K562 (cell line): ENCODE results near the gene DMAC2L. TPM values are rescaled to one million over a fixed set of nuclear protein-coding genes. Genes with fewer than 3 reads are reported as not detected.
"Not testable (repeated sequence)": the region's sequence is repeated elsewhere in the genome, so short reads cannot be mapped to it uniquely, and the experiment has no call there.

Experiments
- ATAC-seq: fragments of 200-7000 bp; cut with Tn5 transposase; 3 replicates; pipeline ENCODE4 v1.9.1; 2020; ENCODE audit warnings: moderate library complexity
- BruUV-seq: library from RNA; stranded (reverse); fragments of 400-500 nt; replicated peaks from 2 replicates; lab custom pipeline; 2021; lab: Mats Ljungman, UMichigan
- CTCF ChIA-PET: fragments of 300-600 bp; formaldehyde crosslinking; extraction: SDS; loops from one replicate; lab custom pipeline; 2021; ENCODE audit warnings: low intra/inter-chr PET ratio; lab: Yijun Ruan, JAX
- POLR2A ChIA-PET: fragments of 300-600, 350-650 bp; sonication (Branson Sonifier 250); formaldehyde crosslinking; extraction: SDS; loops from one replicate; lab custom pipeline; 2021; ENCODE audit warnings: antibody characterized with exemption, inconsistent platforms; lab: Yijun Ruan, JAX
- DNase-seq, 4 experiments: peaks; one replicate each; pipeline versions ENCODE4 v3.0.0 to v3.0.0-alpha.2; 2011 to 2018; ENCODE audit warnings: low spot score in 3 of 4, mixed read lengths in 3 of 4; ENCODE audit errors: extremely low read depth in 1 of 4
- FAIRE-seq: peaks from 2 replicates; lab custom pipeline; 2011; peaks lifted over from hg19 to GRCh38; lab: Jason Lieb, UNC
- H2AFZ ChIP-seq: 2 replicates; pipeline ENCODE4 v1.6.0; 2011; ENCODE audit warnings: low read depth, low read length, control low read depth, inconsistent platforms
- H3K27ac ChIP-seq: fragments of 200-600 bp; 3 replicates; pipeline ENCODE4 v1.8.0; 2011; ENCODE audit warnings: low read depth, mild to moderate bottlenecking, control low read depth, inconsistent platforms, low read length, moderate library complexity, mixed read lengths; ENCODE audit errors: extremely low read depth
- H3K27me3 ChIP-seq, 2 experiments: fragments of 300-600 bp in 1 of 2; 2 replicates in 1 of 2; 3 replicates in 1 of 2; pipeline versions ENCODE4 v1.6.0 to v1.8.0; 2011; ENCODE audit warnings: inconsistent platforms in 2 of 2, low read length in 2 of 2, mild to moderate bottlenecking in 1 of 2, mixed read lengths in 1 of 2, moderate library complexity in 1 of 2; ENCODE audit not compliant: control insufficient read depth in 2 of 2, insufficient read depth in 2 of 2
- H3K36me3 ChIP-seq: fragments of 300-600 bp; 3 replicates; pipeline ENCODE4 v1.8.0; 2011; ENCODE audit warnings: mild to moderate bottlenecking, low read length, inconsistent platforms; ENCODE audit not compliant: control insufficient read depth, insufficient read depth
- H3K4me1 ChIP-seq, 2 experiments: fragments of 200-600 bp in 1 of 2; replicated peaks in 1 of 2; 2 replicates in 1 of 2; 3 replicates in 1 of 2; pipeline versions ENCODE4 v1.5.1 to v1.8.0; 2011; ENCODE audit warnings: inconsistent platforms in 2 of 2, low read length in 2 of 2, mild to moderate bottlenecking in 1 of 2, mixed read lengths in 1 of 2, moderate library complexity in 1 of 2; ENCODE audit not compliant: control insufficient read depth in 2 of 2, insufficient read depth in 2 of 2
- H3K4me2 ChIP-seq: 2 replicates; pipeline ENCODE4 v1.6.1; 2011; ENCODE audit warnings: low read length, control low read depth, inconsistent platforms, mixed read lengths; ENCODE audit not compliant: insufficient read depth
- H3K4me3 ChIP-seq: fragments of 200-600 bp; sonication (generic), shearing (Covaris generic); 2 replicates; pipeline ENCODE4 v1.5.1; 2016; ENCODE audit warnings: control low read depth, inconsistent platforms
- H3K79me2 ChIP-seq: fragments of 200-600 bp; 3 replicates; pipeline ENCODE4 v1.8.0; 2011; ENCODE audit warnings: low read length, inconsistent platforms; ENCODE audit not compliant: control insufficient read depth, insufficient read depth
- H3K9ac ChIP-seq, 2 experiments: 2 replicates each; pipeline versions ENCODE4 v1.6.0 to v1.6.1; 2011; ENCODE audit warnings: low read depth in 2 of 2, low read length in 2 of 2, control low read depth in 1 of 2, inconsistent platforms in 1 of 2, mild to moderate bottlenecking in 1 of 2, mixed read lengths in 1 of 2; ENCODE audit not compliant: insufficient read depth in 1 of 2
- H3K9me1 ChIP-seq: one replicate; pipeline ENCODE4 v1.6.0; 2011; ENCODE audit warnings: inconsistent platforms, mild to moderate bottlenecking, low read length, moderate library complexity; ENCODE audit not compliant: control insufficient read depth, insufficient read depth
- H3K9me3 ChIP-seq: replicated peaks from 2 replicates; pipeline ENCODE4 v1.5.1; 2011; ENCODE audit warnings: low read depth, low read length, inconsistent platforms; ENCODE audit not compliant: control insufficient read depth, insufficient read depth
- H4K20me1 ChIP-seq: replicated peaks from 2 replicates; pipeline ENCODE4 v1.6.1; 2011; ENCODE audit warnings: low read length, inconsistent platforms, mixed read lengths; ENCODE audit not compliant: control insufficient read depth, insufficient read depth
- FOXA1 ChIP-seq: fragments of 450-650 bp; IDR thresholded peaks from 2 replicates; pipeline ENCODE4 v1.6.1; 2016; ENCODE audit warnings: mild to moderate bottlenecking, borderline replicate concordance
- RFX7 ChIP-seq: fragments of 250-450 bp; sonication (Bioruptor Pico); IDR thresholded peaks from 2 replicates; pipeline ENCODE4 v1.5.1; 2021; ENCODE audit warnings: mild to moderate bottlenecking
- SMARCB1 ChIP-seq: IDR thresholded peaks from 2 replicates; pipeline ENCODE4 v1.6.1; 2011; ENCODE audit warnings: improper control_type of control experiment, low read depth; ENCODE audit not compliant: insufficient read length
- SPI1 ChIP-seq: IDR thresholded peaks from 2 replicates; pipeline ENCODE4 v1.6.1; 2011; ENCODE audit warnings: low read depth, low read length, control low read depth, borderline replicate concordance
- SREBF1 ChIP-seq: fragments of 150-350 bp; IDR thresholded peaks from 2 replicates; pipeline ENCODE4 v1.6.1; 2014; ENCODE audit warnings: antibody characterized with exemption, low read depth, low read length, borderline replicate concordance
- ZBED1 ChIP-seq: IDR thresholded peaks from 2 replicates; pipeline ENCODE4 v1.6.1; 2014
- ZNF146 ChIP-seq: IDR thresholded peaks from one replicate; pipeline ENCODE4 v1.6.1; 2018; ENCODE audit warnings: missing compliant biosample characterization; ENCODE audit not compliant: unreplicated experiment
- ZNF239 ChIP-seq: fragments of 250-450 bp; sonication (Bioruptor Pico); IDR thresholded peaks from 2 replicates; pipeline ENCODE4 v1.4.0; 2020; ENCODE audit warnings: mild to moderate bottlenecking
- ZNF551 ChIP-seq: fragments of 250-450 bp; sonication (Bioruptor Pico); IDR thresholded peaks from 2 replicates; pipeline ENCODE4 v1.5.0; 2021; ENCODE audit warnings: mild to moderate bottlenecking, moderate library complexity
- WGBS: fragments of 100-300 bp; shearing (Covaris generic); methylation state at CpG from one replicate; pipeline ENCODE4 v1.1.6; 2016; ENCODE audit warnings: low coverage, mixed read lengths; ENCODE audit not compliant: insufficient coverage; ENCODE audit errors: missing lambda C conversion rate; 5-methylcytosine and 5-hydroxymethylcytosine counted together
- in situ Hi-C: fragments of 300-500 bp; cut with MboI; formaldehyde crosslinking; loops from 4 replicates; pipeline ENCODE4 v1.15.0; 2018; ENCODE audit warnings: inconsistent platforms, mixed read lengths
- intact Hi-C: fragments of 100-400 bp; cut with micrococcal nuclease; formaldehyde crosslinking; loops from 2 replicates; pipeline ENCODE4 v1.14.2; 2022
- polyA plus RNA-seq, 8 experiments: library from polyadenylated mRNA; depleted of rRNA in 4 of 8; stranded (reverse) in 5 of 8; unstranded in 3 of 8; fragments of >200 nt; fragmentation: Nextera tagmentation in 2 of 8; fragmentation: Illumina TruSeq in 1 of 8; extraction: Ambion mirVana in 2 of 8; extraction: Trizol in 1 of 8; gene quantifications; 2 replicates each; pipeline versions ENCODE4 v1.2.1 to v1.2.3, GENCODE V29; 2011 to 2014; ENCODE audit warnings: inconsistent platforms in 1 of 8, missing spikeins in 1 of 8
- total RNA-seq, 7 experiments: library from RNA; depleted of rRNA in 6 of 7; stranded (reverse); fragments of >200 nt in 6 of 7; fragmentation: Illumina TruSeq in 2 of 7; extraction: Trizol in 2 of 7; gene quantifications; 2 replicates each; pipeline versions ENCODE4 v1.2.1 to v1.2.3, GENCODE V29; 2011 to 2021; ENCODE audit warnings: low replicate concordance in 1 of 7
- TF ChIP-seq, protein P1 (sequence below): fragments of 450-650 bp; IDR thresholded peaks from one replicate; pipeline ENCODE4 v1.6.1; 2018; ENCODE audit warnings: mild to moderate bottlenecking, moderate library complexity; ENCODE audit not compliant: partially characterized antibody
- TF ChIP-seq, protein P2 (sequence below), 2 experiments: fragments of 250-450 bp in 1 of 2; fragments of 450-650 bp in 1 of 2; sonication (Bioruptor Pico) in 1 of 2; IDR thresholded peaks; 2 replicates each; pipeline versions ENCODE4 v1.6.1 to v1.8.0; 2016 to 2021; ENCODE audit warnings: mild to moderate bottlenecking in 2 of 2, moderate library complexity in 2 of 2, missing compliant biosample characterization in 1 of 2, missing genetic modification characterization in 1 of 2
- TF ChIP-seq, protein P3 (sequence below): IDR thresholded peaks from 3 replicates; pipeline ENCODE4 v1.6.1; 2011; ENCODE audit warnings: borderline replicate concordance, mild to moderate bottlenecking, moderate library complexity; ENCODE audit not compliant: insufficient read length; ENCODE audit errors: extremely low read depth

DMAC2L gene
- total and polyA plus RNA-seq, 9 of the 15 experiments (the other 6 are each of a cell fraction or from before 2014, with no cell fraction given) = 4.0 to 37.2 (median 9.3) TPM

DNA sequence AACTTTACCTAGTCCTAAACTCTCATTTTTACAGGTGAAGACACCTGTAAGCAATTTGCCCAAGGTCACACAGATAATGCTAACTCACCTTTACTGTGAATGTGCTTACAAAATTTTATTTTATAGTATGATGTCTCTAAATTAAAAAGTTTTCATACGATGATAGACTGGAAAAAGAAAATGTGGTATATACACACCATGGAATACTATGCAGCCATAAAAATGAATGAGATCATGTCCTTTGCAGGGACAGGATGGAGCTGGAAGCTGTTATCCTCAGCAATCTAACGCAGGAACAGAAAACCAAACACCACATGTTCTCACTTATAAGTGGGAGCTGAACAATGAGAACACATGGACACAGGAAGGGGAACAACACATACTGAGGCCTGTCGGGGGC is 44.2 kb downstream of the DMAC2L start:
- H3K4me2 ChIP-seq, H3K27ac ChIP-seq, H3K27me3 ChIP-seq, H2AFZ ChIP-seq, BruUV-seq, H3K9me3 ChIP-seq, H3K79me2 ChIP-seq, POLR2A ChIA-PET, H3K4me1 ChIP-seq, H3K9me1 ChIP-seq, ATAC-seq, DNase-seq, H3K9ac ChIP-seq, FAIRE-seq, H3K36me3 ChIP-seq, CTCF ChIA-PET, intact Hi-C loops, H3K4me3 ChIP-seq, in situ Hi-C loops, H4K20me1 ChIP-seq: not testable (repeated sequence)
- TF ChIP-seq ZNF146 (CRISPR knock-in tag) = peak; percentile 56
- WGBS = 72% methylated on average over 3 of the region's 3 CpGs

DNA sequence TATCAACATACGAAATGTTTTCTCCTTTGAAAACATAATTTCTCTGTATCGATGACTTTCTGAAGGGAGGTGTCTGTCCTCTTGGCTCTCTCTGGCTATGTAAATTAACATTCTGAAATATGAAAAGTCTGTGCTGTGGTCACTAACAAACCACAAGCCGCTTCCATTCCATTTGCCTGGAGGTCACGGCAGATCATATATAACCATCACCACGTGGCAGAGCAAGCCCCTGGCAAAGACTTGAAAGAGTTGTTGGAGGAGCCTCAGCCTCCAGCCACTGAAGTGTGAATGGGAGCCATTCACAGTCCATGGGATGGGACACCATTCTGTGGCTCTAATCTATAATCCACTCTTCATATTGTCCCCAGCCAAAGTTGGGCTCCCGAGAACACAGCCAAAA is 45.0 kb downstream of the DMAC2L start:
- no TSS peak for BruUV-seq
- Histone ChIP-seq H2AFZ (no peak overlapping the region), H3K27ac (no peak overlapping the region), H4K20me1 (no peaks in the 10 kb centered on the region), H3K4me1 (no peaks in the 10 kb centered on the region), H3K4me2 (no peak overlapping the region), H3K36me3 (no peaks in the 10 kb centered on the region), H3K4me3 (no peak overlapping the region), H3K9me1 (no peaks in the 10 kb centered on the region), H3K9me3 (no peaks in the 10 kb centered on the region), H3K9ac (no peak overlapping the region), H3K27me3 (no peaks in the 10 kb centered on the region), H3K79me2 (no peaks in the 10 kb centered on the region)
- POLR2A ChIA-PET = no interaction called here
- 53% methylated on average over 6 of the region's 6 CpGs for WGBS
- CTCF ChIA-PET = no interaction called here
- intact Hi-C loops (no loop called here), in situ Hi-C loops (no loop called here)
- FAIRE-seq (no peak), ATAC-seq (no peak), DNase-seq (no peak)
- TF ChIP-seq SREBF1 = no peak
- no peak for TF ChIP-seq FOXA1
- TF ChIP-seq, protein P1, sequence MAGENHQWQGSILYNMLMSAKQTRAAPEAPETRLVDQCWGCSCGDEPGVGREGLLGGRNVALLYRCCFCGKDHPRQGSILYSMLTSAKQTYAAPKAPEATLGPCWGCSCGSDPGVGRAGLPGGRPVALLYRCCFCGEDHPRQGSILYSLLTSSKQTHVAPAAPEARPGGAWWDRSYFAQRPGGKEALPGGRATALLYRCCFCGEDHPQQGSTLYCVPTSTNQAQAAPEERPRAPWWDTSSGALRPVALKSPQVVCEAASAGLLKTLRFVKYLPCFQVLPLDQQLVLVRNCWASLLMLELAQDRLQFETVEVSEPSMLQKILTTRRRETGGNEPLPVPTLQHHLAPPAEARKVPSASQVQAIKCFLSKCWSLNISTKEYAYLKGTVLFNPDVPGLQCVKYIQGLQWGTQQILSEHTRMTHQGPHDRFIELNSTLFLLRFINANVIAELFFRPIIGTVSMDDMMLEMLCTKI = no peak
- TF ChIP-seq, protein P2, sequence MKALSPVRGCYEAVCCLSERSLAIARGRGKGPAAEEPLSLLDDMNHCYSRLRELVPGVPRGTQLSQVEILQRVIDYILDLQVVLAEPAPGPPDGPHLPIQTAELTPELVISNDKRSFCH (CRISPR knock-in tag; IDR thresholded peaks at IDR 0.05) = no peak
- TF ChIP-seq, protein P2 (tag; IDR thresholded peaks at IDR 0.05) = no peak
- TF ChIP-seq ZNF551 (CRISPR knock-in tag) = no peak
- TF ChIP-seq, protein P3, sequence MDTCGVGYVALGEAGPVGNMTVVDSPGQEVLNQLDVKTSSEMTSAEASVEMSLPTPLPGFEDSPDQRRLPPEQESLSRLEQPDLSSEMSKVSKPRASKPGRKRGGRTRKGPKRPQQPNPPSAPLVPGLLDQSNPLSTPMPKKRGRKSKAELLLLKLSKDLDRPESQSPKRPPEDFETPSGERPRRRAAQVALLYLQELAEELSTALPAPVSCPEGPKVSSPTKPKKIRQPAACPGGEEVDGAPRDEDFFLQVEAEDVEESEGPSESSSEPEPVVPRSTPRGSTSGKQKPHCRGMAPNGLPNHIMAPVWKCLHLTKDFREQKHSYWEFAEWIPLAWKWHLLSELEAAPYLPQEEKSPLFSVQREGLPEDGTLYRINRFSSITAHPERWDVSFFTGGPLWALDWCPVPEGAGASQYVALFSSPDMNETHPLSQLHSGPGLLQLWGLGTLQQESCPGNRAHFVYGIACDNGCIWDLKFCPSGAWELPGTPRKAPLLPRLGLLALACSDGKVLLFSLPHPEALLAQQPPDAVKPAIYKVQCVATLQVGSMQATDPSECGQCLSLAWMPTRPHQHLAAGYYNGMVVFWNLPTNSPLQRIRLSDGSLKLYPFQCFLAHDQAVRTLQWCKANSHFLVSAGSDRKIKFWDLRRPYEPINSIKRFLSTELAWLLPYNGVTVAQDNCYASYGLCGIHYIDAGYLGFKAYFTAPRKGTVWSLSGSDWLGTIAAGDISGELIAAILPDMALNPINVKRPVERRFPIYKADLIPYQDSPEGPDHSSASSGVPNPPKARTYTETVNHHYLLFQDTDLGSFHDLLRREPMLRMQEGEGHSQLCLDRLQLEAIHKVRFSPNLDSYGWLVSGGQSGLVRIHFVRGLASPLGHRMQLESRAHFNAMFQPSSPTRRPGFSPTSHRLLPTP = no peak
- no peak for TF ChIP-seq ZBED1
- TF ChIP-seq RFX7 = no peak
- no peak for TF ChIP-seq ZNF239
- TF ChIP-seq SMARCB1 = no peak
- no peak for TF ChIP-seq SPI1
